Caco-2 (cell line): Measurements from ENCODE around the gene AUH. TPM values are rescaled to one million over a fixed set of nuclear protein-coding genes. Genes with fewer than 3 reads are reported as not detected.

Experiments
- BruUV-seq: library from RNA; stranded (reverse); fragments of 400-500 nt; replicated peaks from 2 replicates; lab custom pipeline; 2021; lab: Mats Ljungman, UMichigan
- CTCF ChIA-PET: fragments of 300-600 bp; sonication (Branson Sonifier 250); formaldehyde crosslinking; loops from one replicate; lab custom pipeline; 2022; ENCODE audit warnings: antibody characterized with exemption; lab: Charles Lee
- POLR2A ChIA-PET: fragments of 300-600 bp; sonication (Branson Sonifier 250); formaldehyde crosslinking; loops from one replicate; lab custom pipeline; 2022; ENCODE audit warnings: antibody characterized with exemption; lab: Charles Lee
- DNase-seq, 2 experiments: peaks; one replicate each; pipeline versions ENCODE4 v3.0.0 to v3.0.0-alpha.2; 2020 to 2022
- H3K27me3 ChIP-seq: replicated peaks from 2 replicates; pipeline ENCODE4 v1.6.0; 2011; ENCODE audit warnings: low read length; ENCODE audit not compliant: control insufficient read depth, insufficient read depth
- H3K36me3 ChIP-seq: 2 replicates; pipeline ENCODE4 v1.5.1; 2011; ENCODE audit warnings: low read length; ENCODE audit not compliant: control insufficient read depth, insufficient read depth
- H3K4me1 ChIP-seq: fragments of 250-450 bp; sonication (Bioruptor Pico); 2 replicates; pipeline ENCODE4 v1.5.1; 2020; ENCODE audit warnings: mild to moderate bottlenecking
- H3K4me3 ChIP-seq: 2 replicates; pipeline ENCODE4 v1.5.1; 2011; ENCODE audit warnings: low read depth, mild to moderate bottlenecking, control low read depth, low read length
- H3K9me3 ChIP-seq: fragments of 250-450 bp; sonication (Bioruptor Pico); 2 replicates; pipeline ENCODE4 v1.5.1; 2020; ENCODE audit warnings: mild to moderate bottlenecking, moderate library complexity
- H3K27ac Mint-ChIP-seq: one replicate; pipeline ENCODE4 v1.8.0; 2022; ENCODE audit warnings: mixed read lengths; ENCODE audit not compliant: unreplicated experiment
- H3K27me3 Mint-ChIP-seq: one replicate; pipeline ENCODE4 v1.8.0; 2022; ENCODE audit warnings: mixed read lengths; ENCODE audit not compliant: insufficient read depth, unreplicated experiment
- H3K36me3 Mint-ChIP-seq: one replicate; pipeline ENCODE4 v1.8.0; 2022; ENCODE audit warnings: mild to moderate bottlenecking, mixed read lengths; ENCODE audit not compliant: insufficient read depth, unreplicated experiment
- H3K4me1 Mint-ChIP-seq: one replicate; pipeline ENCODE4 v1.8.0; 2022; ENCODE audit warnings: low read depth, mixed read lengths; ENCODE audit not compliant: unreplicated experiment
- H3K4me3 Mint-ChIP-seq: one replicate; pipeline ENCODE4 v1.8.0; 2022; ENCODE audit warnings: mild to moderate bottlenecking, moderate library complexity, mixed read lengths; ENCODE audit not compliant: unreplicated experiment
- H3K9me3 Mint-ChIP-seq: one replicate; pipeline ENCODE4 v1.8.0; 2022; ENCODE audit warnings: mixed read lengths; ENCODE audit not compliant: unreplicated experiment
- intact Hi-C: fragments of 100-400 bp; cut with micrococcal nuclease; formaldehyde crosslinking; loops from one replicate; pipeline ENCODE4 v1.10.0; 2022; ENCODE audit not compliant: unreplicated experiment
- total RNA-seq: library from RNA; stranded (reverse); gene quantifications from 2 replicates; pipeline ENCODE4 v1.2.3, GENCODE V29; 2022
- TF ChIP-seq, protein P1 (sequence below), 2 experiments: fragments of 200-600 bp in 1 of 2; IDR thresholded peaks; 1 replicate in 1 of 2; 2 replicates in 1 of 2; pipeline versions ENCODE4 v1.5.1 to v1.8.0; 2011 to 2022; ENCODE audit warnings: antibody characterized with exemption in 1 of 2, control low read depth in 1 of 2, inconsistent platforms in 1 of 2, low read depth in 1 of 2, low read length in 1 of 2, mild to moderate bottlenecking in 1 of 2, moderate library complexity in 1 of 2; ENCODE audit not compliant: insufficient read depth in 1 of 2, severe bottlenecking in 1 of 2, unreplicated experiment in 1 of 2

Gene AUH
- total RNA-seq, 1 experiment from 2014 or later = 10.3 TPM

DNA sequence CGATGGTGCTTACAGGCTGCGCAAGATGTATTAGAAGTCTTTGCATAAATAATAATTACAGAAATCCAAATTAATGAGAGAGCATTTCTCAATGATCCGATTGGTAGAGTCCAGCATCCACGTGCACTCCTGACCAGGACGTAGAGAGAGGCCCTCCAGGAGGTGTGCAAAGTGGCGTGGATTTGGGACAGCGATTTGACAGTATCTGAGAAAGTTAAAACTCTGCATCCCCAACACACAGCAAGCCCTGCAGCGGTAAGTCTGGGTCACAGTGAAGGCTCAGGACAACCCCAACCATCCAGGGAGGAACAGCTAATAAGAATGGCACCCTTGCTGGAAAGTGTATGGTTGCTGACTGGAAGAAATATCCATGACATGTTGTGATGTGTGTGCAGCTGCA is 180.2 kb downstream of the AUH start:
- Mint-ChIP-seq H3K36me3 (no peaks in the 10 kb centered on the region), H3K27me3 (no peaks in the 10 kb centered on the region), H3K9me3 (no peaks in the 10 kb centered on the region), H3K27ac (no peak overlapping the region), H3K4me1 (no peaks in the 10 kb centered on the region), H3K4me3 (no peak overlapping the region)
- BruUV-seq = no TSS peak
- ChIA-PET POLR2A (no interaction called here), CTCF (no interaction called here)
- TF ChIP-seq, protein P1, sequence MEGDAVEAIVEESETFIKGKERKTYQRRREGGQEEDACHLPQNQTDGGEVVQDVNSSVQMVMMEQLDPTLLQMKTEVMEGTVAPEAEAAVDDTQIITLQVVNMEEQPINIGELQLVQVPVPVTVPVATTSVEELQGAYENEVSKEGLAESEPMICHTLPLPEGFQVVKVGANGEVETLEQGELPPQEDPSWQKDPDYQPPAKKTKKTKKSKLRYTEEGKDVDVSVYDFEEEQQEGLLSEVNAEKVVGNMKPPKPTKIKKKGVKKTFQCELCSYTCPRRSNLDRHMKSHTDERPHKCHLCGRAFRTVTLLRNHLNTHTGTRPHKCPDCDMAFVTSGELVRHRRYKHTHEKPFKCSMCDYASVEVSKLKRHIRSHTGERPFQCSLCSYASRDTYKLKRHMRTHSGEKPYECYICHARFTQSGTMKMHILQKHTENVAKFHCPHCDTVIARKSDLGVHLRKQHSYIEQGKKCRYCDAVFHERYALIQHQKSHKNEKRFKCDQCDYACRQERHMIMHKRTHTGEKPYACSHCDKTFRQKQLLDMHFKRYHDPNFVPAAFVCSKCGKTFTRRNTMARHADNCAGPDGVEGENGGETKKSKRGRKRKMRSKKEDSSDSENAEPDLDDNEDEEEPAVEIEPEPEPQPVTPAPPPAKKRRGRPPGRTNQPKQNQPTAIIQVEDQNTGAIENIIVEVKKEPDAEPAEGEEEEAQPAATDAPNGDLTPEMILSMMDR (IDR thresholded peaks at IDR 0.05; ENCODE audit: insufficient read depth in 1 of 2, low read depth in 1 of 2, low read length in 1 of 2, severe bottlenecking in 1 of 2, unreplicated experiment in 1 of 2) = no peak
- no peaks in the 10 kb centered on the region for H3K9me3 ChIP-seq
- no peak overlapping the region for H3K4me3 ChIP-seq
- no peaks in the 10 kb centered on the region for H3K36me3 ChIP-seq
- H3K4me1 ChIP-seq = no peaks in the 10 kb centered on the region
- no peak for DNase-seq
- no peaks in the 10 kb centered on the region for H3K27me3 ChIP-seq
- intact Hi-C loops = no loop called here

DNA sequence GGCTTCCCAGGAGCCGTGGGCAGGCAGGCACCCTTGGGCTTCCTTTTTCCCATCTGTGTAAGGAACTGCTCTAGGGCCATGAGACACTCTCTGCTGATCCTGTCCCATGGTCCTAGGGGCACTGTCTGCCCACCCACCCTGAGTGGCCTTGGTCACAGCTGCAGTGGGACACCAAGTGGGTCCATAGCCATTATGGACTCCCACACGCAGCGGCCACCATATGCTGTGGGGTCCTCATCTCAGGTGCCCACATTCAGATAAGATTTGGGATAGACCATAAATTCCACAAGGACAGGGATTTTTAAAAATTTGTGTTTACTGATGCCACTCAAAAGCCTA is 180.8 kb downstream of the AUH start:
- Mint-ChIP-seq H3K27me3 (no peaks in the 10 kb centered on the region), H3K27ac (no peak overlapping the region), H3K4me3 (no peak overlapping the region), H3K4me1 (no peaks in the 10 kb centered on the region), H3K9me3 (no peaks in the 10 kb centered on the region), H3K36me3 (no peaks in the 10 kb centered on the region)
- Histone ChIP-seq H3K4me1 (no peaks in the 10 kb centered on the region), H3K4me3 (no peak overlapping the region), H3K36me3 (no peaks in the 10 kb centered on the region), H3K27me3 (no peaks in the 10 kb centered on the region), H3K9me3 (no peaks in the 10 kb centered on the region)
- POLR2A ChIA-PET = no interaction called here
- DNase-seq = no peak
- intact Hi-C loops = no loop called here
- BruUV-seq = no TSS peak
- TF ChIP-seq, protein P1 (IDR thresholded peaks at IDR 0.05; ENCODE audit: insufficient read depth in 1 of 2, low read depth in 1 of 2, low read length in 1 of 2, severe bottlenecking in 1 of 2, unreplicated experiment in 1 of 2) = no peak
- CTCF ChIA-PET = no interaction called here

DNA sequence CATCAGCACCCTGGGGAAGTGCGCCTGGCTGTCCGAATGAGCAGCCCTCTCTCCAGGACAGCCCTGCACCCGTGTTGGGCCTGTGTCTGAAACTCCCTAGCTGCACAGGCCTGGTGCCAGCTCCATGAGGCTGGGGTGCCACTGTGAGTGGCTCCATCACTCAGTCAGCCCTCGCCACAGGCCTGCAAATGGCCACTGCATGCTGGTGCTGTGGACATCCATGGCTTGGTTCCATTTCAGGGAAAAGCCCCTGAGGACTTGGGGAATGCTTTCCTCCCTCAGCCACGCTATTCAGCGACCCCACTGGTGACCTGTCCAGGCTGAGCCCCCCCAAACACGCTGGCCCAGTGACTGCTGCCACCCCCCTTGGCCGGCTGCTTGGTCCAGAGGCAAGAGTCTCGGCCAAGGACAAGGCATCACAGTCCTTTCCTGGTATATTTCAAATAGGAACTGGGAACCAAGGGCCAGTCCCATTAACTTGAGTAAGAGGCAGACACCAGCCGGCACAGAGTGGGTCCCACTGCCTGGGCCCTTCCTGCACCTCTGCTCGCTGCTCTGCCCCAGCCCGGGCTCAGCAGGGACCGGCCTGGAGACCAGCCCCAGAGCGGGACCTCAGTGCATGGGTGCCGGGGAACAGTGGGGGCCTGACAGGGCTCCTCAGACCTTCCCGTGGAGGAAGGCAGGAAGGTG is 181.3 kb downstream of the AUH start:
- H3K27me3 ChIP-seq = no peaks in the 10 kb centered on the region
- ChIA-PET POLR2A (no interaction called here), CTCF (no interaction called here)
- TF ChIP-seq, protein P1 (IDR thresholded peaks at IDR 0.05; ENCODE audit: insufficient read depth in 1 of 2, low read depth in 1 of 2, low read length in 1 of 2, severe bottlenecking in 1 of 2, unreplicated experiment in 1 of 2) = no peak
- no TSS peak for BruUV-seq
- DNase-seq = no peak
- no peak overlapping the region for H3K4me3 ChIP-seq
- no peaks in the 10 kb centered on the region for H3K27me3 Mint-ChIP-seq
- no peaks in the 10 kb centered on the region for H3K9me3 ChIP-seq
- no peak overlapping the region for H3K4me3 Mint-ChIP-seq
- no peaks in the 10 kb centered on the region for H3K9me3 Mint-ChIP-seq
- H3K27ac Mint-ChIP-seq = no peak overlapping the region
- no peaks in the 10 kb centered on the region for H3K36me3 Mint-ChIP-seq
- H3K4me1 Mint-ChIP-seq = no peaks in the 10 kb centered on the region
- H3K36me3 ChIP-seq = no peaks in the 10 kb centered on the region
- intact Hi-C loops = no loop called here
- no peaks in the 10 kb centered on the region for H3K4me1 ChIP-seq
